PC-9 (cell line): ENCODE results near the gene SUMF1.

Source experiments
- EZH2 ChIP-seq: fragments of 200-600 bp; sonication (generic); IDR thresholded peaks from 2 replicates; pipeline ENCODE4 v1.8.0; 2017; ENCODE audit warnings: antibody characterized with exemption, low read depth
- TF ChIP-seq, protein P1 (sequence below): fragments of 200-600 bp; sonication (generic); conservative IDR thresholded peaks from 2 replicates; pipeline ENCODE4 v1.6.1; 2017; ENCODE audit warnings: mixed run types, antibody characterized with exemption, mild to moderate bottlenecking, moderate library complexity

- TF ChIP-seq, protein P1, sequence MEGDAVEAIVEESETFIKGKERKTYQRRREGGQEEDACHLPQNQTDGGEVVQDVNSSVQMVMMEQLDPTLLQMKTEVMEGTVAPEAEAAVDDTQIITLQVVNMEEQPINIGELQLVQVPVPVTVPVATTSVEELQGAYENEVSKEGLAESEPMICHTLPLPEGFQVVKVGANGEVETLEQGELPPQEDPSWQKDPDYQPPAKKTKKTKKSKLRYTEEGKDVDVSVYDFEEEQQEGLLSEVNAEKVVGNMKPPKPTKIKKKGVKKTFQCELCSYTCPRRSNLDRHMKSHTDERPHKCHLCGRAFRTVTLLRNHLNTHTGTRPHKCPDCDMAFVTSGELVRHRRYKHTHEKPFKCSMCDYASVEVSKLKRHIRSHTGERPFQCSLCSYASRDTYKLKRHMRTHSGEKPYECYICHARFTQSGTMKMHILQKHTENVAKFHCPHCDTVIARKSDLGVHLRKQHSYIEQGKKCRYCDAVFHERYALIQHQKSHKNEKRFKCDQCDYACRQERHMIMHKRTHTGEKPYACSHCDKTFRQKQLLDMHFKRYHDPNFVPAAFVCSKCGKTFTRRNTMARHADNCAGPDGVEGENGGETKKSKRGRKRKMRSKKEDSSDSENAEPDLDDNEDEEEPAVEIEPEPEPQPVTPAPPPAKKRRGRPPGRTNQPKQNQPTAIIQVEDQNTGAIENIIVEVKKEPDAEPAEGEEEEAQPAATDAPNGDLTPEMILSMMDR = no peak
- TF ChIP-seq EZH2 = no peak
Observed at GRCh38 chr3:4356220-4356540, 110.9 kb downstream of the SUMF1 start.
